Measurements from ENCODE around the gene NSMCE3. TPM values are rescaled to one million over a fixed set of nuclear protein-coding genes. Genes with fewer than 3 reads are reported as not detected.

Gene NSMCE3
- total and polyA plus RNA-seq, 2 donors from 2014 or later: 6.3 to 6.5 TPM

- Histone ChIP-seq H3K9ac (ENCODE audit: low read length in 3 of 3) (no peak overlapping the region), H3K27me3 (ENCODE audit: control insufficient read depth, insufficient read depth, low read length) (no peaks in the 10 kb centered on the region), H3K4me3 (ENCODE audit: low read length in 3 of 3) (no peak overlapping the region), H3K36me3 (ENCODE audit: control insufficient read depth in 2 of 3, insufficient read depth in 3 of 3, low read length in 3 of 3) (no peaks in the 10 kb centered on the region), H3K27ac (ENCODE audit: low read depth in 2 of 2, low read length in 2 of 2) (no peak overlapping the region), H3K4me1 (ENCODE audit: control insufficient read depth in 2 of 3, insufficient read depth in 2 of 3, low read depth in 1 of 3, low read length in 3 of 3) (no peaks in the 10 kb centered on the region), H3K9me3 (ENCODE audit: control insufficient read depth in 2 of 3, insufficient read depth in 1 of 3, low read length in 3 of 3) (no peaks in the 10 kb centered on the region)
- DNase-seq (no peak), FAIRE-seq (no peak)
- no peak for TF ChIP-seq CTCF (IDR thresholded peaks at IDR 0.05; ENCODE audit: borderline replicate concordance, extremely low read depth, insufficient read depth)
- intact Hi-C loops (cut with DNase I): no loop called here
Measured at GRCh38 chr15:29216955-29217354, 52.7 kb downstream of the NSMCE3 start.

Data from kidney (tissue), 14 donors.